NB4 (cell line): Measurements from ENCODE around the gene TMC7.

Experiments
- CTCF ChIP-seq: IDR thresholded peaks from one replicate; pipeline ENCODE4 v1.5.1; 2012; ENCODE audit warnings: low read depth, low read length
- POLR2A ChIP-seq: IDR thresholded peaks from 2 replicates; pipeline ENCODE4 v1.6.1; 2011; ENCODE audit warnings: mild to moderate bottlenecking; ENCODE audit not compliant: insufficient read length; ENCODE audit errors: extremely low read depth

- TF ChIP-seq POLR2A, result no peak
- TF ChIP-seq CTCF, result no peak
Observed at GRCh38 chr16:18959031-18959505, 24.7 kb upstream of the TMC7 start.
